ENCODE results near the gene TMPRSS15.

TMPRSS15 gene

GRCh38 chr21:18251065-18251464 is 152.5 kb downstream of the TMPRSS15 start:
- H3K4me3 ChIP-seq (ENCODE audit: low read depth, low read length) = no peak overlapping the region
- no peak for DNase-seq (ENCODE audit: low read depth)
- TF ChIP-seq CTCF (IDR thresholded peaks at IDR 0.05; ENCODE audit: low read depth, low read length) (no peak), MYC (IDR thresholded peaks at IDR 0.05; ENCODE audit: low read depth, low read length) (no peak), MAX (IDR thresholded peaks at IDR 0.05; ENCODE audit: low read depth, low read length) (no peak), POLR2A (IDR thresholded peaks at IDR 0.05; ENCODE audit: extremely low read depth, insufficient read length) (no peak)

GRCh38 chr21:18249672-18250071 is 153.9 kb downstream of the TMPRSS15 start:
- TF ChIP-seq MAX (IDR thresholded peaks at IDR 0.05; ENCODE audit: low read depth, low read length) = no peak
- no peak for TF ChIP-seq POLR2A (IDR thresholded peaks at IDR 0.05; ENCODE audit: extremely low read depth, insufficient read length)
- no peak for TF ChIP-seq MYC (IDR thresholded peaks at IDR 0.05; ENCODE audit: low read depth, low read length)
- TF ChIP-seq CTCF (IDR thresholded peaks at IDR 0.05; ENCODE audit: low read depth, low read length) = no peak
- no peak overlapping the region for H3K4me3 ChIP-seq (ENCODE audit: low read depth, low read length)
- no peak for DNase-seq (ENCODE audit: low read depth)

GRCh38 chr21:18248171-18248570 is 155.4 kb downstream of the TMPRSS15 start:
- no peak for DNase-seq (ENCODE audit: low read depth)
- TF ChIP-seq MYC (IDR thresholded peaks at IDR 0.05; ENCODE audit: low read depth, low read length) = no peak
- TF ChIP-seq POLR2A (IDR thresholded peaks at IDR 0.05; ENCODE audit: extremely low read depth, insufficient read length) = no peak
- H3K4me3 ChIP-seq (ENCODE audit: low read depth, low read length) = no peak overlapping the region

GRCh38 chr21:18245464-18245967 is 158.1 kb downstream of the TMPRSS15 start:
- TF ChIP-seq CTCF (IDR thresholded peaks at IDR 0.05; ENCODE audit: low read depth, low read length) = no peak
- no peak for TF ChIP-seq MYC (IDR thresholded peaks at IDR 0.05; ENCODE audit: low read depth, low read length)
- H3K4me3 ChIP-seq (ENCODE audit: low read depth, low read length) = no peak overlapping the region
- no peak for DNase-seq (ENCODE audit: low read depth)

GRCh38 chr21:18244671-18245463 is 158.7 kb downstream of the TMPRSS15 start, which contains the start of gene CHODL:
Gene CHODL (plus strand): TSS chr21:18244833. CDS start chr21:18245224, 391 bp downstream.
- no peak for DNase-seq (ENCODE audit: low read depth)
- TF ChIP-seq CTCF (IDR thresholded peaks at IDR 0.05; ENCODE audit: low read depth, low read length) (no peak), MYC (IDR thresholded peaks at IDR 0.05; ENCODE audit: low read depth, low read length) (no peak), MAX (IDR thresholded peaks at IDR 0.05; ENCODE audit: low read depth, low read length) (no peak)
- H3K4me3 ChIP-seq (ENCODE audit: low read depth, low read length) = no peak within 1 kb of the TSS

- DNase-seq (ENCODE audit: low read depth) = no peak
- TF ChIP-seq MAX (IDR thresholded peaks at IDR 0.05; ENCODE audit: low read depth, low read length) (no peak), POLR2A (IDR thresholded peaks at IDR 0.05; ENCODE audit: extremely low read depth, insufficient read length) (no peak), MYC (IDR thresholded peaks at IDR 0.05; ENCODE audit: low read depth, low read length) (no peak), CTCF (IDR thresholded peaks at IDR 0.05; ENCODE audit: low read depth, low read length) (no peak)
- H3K4me3 ChIP-seq (ENCODE audit: low read depth, low read length) = no peak overlapping the region
Observed at GRCh38 chr21:18235545-18235944, 168.0 kb downstream of the TMPRSS15 start.
